ENCODE results near the gene TNRC18. TPM values are rescaled to one million over a fixed set of nuclear protein-coding genes. Genes with fewer than 3 reads are reported as not detected.

The TNRC18 gene
- total and polyA plus RNA-seq, 4 donors, result 33.4 to 117 (median 84.1) TPM

DNA sequence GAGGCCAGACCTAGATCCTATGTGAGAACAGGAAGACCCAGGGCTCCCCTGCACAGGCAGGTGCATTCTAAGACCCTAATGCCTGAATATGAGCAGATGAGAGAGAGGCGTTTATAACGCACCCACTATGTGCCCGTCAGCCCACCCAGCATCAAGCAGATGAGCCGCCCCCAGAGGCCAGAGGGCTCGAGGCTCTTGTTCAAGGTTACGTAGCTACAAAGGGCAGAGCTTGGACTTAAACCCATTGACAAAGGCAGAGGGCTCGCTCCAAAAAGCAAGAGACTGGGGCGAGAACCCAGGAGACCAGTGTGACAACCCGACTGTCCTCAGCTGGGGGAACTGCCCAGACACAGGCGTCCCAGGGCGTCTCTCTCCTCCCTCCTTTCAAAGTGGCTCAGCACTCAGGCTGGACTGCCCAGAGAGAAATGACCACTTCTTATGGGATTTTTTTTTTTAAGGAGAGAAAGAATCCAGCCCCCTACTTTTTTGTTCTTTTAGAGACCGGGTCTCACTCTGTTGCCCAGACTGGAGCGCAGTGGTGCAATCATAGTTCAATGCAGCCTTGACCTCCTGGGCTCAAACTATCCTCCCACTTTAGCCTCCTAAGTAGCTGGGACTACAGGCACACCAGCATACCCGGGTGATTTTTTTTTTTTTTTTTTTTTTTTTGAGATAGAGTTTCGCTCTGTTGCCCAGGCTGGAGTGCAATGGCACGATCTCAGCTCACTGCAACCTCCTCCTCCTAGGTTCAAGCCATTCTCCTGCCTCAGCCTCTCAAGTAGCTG, 40.1 kb downstream of the TNRC18 start:
- TF ChIP-seq CTCF (IDR thresholded peaks at IDR 0.05; ENCODE audit: control extremely low read depth, extremely low read depth), result no peak
- WGBS, 2 donors, result 73% methylated on average over 16 of the region's 16 CpGs
- H3K4me1 ChIP-seq (ENCODE audit: control insufficient read depth in 5 of 5, insufficient read depth in 5 of 5, low read length in 5 of 5), result peaks cover 0 to 25% (median 8%) of the 10 kb centered on the region in 5 donors

GRCh38 chr7:5382281-5382892, 41.2 kb downstream of the TNRC18 start:
- peak overlapping the region in 1 of 2 donors; percentile 42 for H3K27ac ChIP-seq (ENCODE audit: low read depth in 1 of 2, low read length in 1 of 2)
- TF ChIP-seq CTCF (IDR thresholded peaks at IDR 0.05; ENCODE audit: control extremely low read depth, extremely low read depth), result no peak
- peaks cover 0 to 25% (median 8%) of the 10 kb centered on the region in 5 donors for H3K4me1 ChIP-seq (ENCODE audit: control insufficient read depth in 5 of 5, insufficient read depth in 5 of 5, low read length in 5 of 5)
- peaks cover 2 to 26% (median 10%) of the 10 kb centered on the region in 4 donors for H3K36me3 ChIP-seq (ENCODE audit: control insufficient read depth in 4 of 4, insufficient read depth in 4 of 4, low read length in 4 of 4)
- no peaks in the 10 kb centered on the region for H3K27me3 ChIP-seq (ENCODE audit: control insufficient read depth in 3 of 3, insufficient read depth in 3 of 3, low read length in 2 of 3)
- no peak overlapping the region for H3K9ac ChIP-seq (ENCODE audit: insufficient read depth in 1 of 2, low read length in 2 of 2)
- no peak for ATAC-seq (ENCODE audit: insufficient read depth, low FRiP score)
- no peaks in the 10 kb centered on the region for H3K9me3 ChIP-seq (ENCODE audit: control insufficient read depth in 4 of 4, insufficient read depth in 3 of 4, low read length in 3 of 4)
- no peak overlapping the region for H3K4me3 ChIP-seq
- DNase-seq, result peak; percentile 85 to 87 (median 86)
- WGBS, 2 donors, result 61% methylated on average over 20 of the region's 20 CpGs

More for the DNA sequence above, 40.1 kb downstream of the TNRC18 start:
- Histone ChIP-seq H3K9me3 (ENCODE audit: control insufficient read depth in 4 of 4, insufficient read depth in 3 of 4, low read length in 3 of 4) (no peaks in the 10 kb centered on the region), H3K9ac (ENCODE audit: insufficient read depth in 1 of 2, low read length in 2 of 2) (no peak overlapping the region), H3K27ac (ENCODE audit: low read depth in 1 of 2, low read length in 1 of 2) (no peak overlapping the region), H3K36me3 (ENCODE audit: control insufficient read depth in 4 of 4, insufficient read depth in 4 of 4, low read length in 4 of 4) (peaks cover 9 to 30% (median 13%) of the 10 kb centered on the region in 4 donors), H3K27me3 (ENCODE audit: control insufficient read depth in 3 of 3, insufficient read depth in 3 of 3, low read length in 2 of 3) (no peaks in the 10 kb centered on the region), H3K4me3 (no peak overlapping the region)
- no peak for DNase-seq
- no peak for ATAC-seq (ENCODE audit: insufficient read depth, low FRiP score)

- no peak overlapping the region for H3K4me3 ChIP-seq
- DNase-seq, result no peak
- peaks cover 0 to 33% (median 8%) of the 10 kb centered on the region in 4 donors for H3K36me3 ChIP-seq (ENCODE audit: control insufficient read depth in 4 of 4, insufficient read depth in 4 of 4, low read length in 4 of 4)
- H3K27me3 ChIP-seq (ENCODE audit: control insufficient read depth in 3 of 3, insufficient read depth in 3 of 3, low read length in 2 of 3), result no peaks in the 10 kb centered on the region
- H3K27ac ChIP-seq (ENCODE audit: low read depth in 1 of 2, low read length in 1 of 2), result no peak overlapping the region
- H3K9ac ChIP-seq (ENCODE audit: insufficient read depth in 1 of 2, low read length in 2 of 2), result no peak overlapping the region
- peaks cover 0 to 25% (median 8%) of the 10 kb centered on the region in 5 donors for H3K4me1 ChIP-seq (ENCODE audit: control insufficient read depth in 5 of 5, insufficient read depth in 5 of 5, low read length in 5 of 5)
- TF ChIP-seq CTCF (IDR thresholded peaks at IDR 0.05; ENCODE audit: control extremely low read depth, extremely low read depth), result no peak
- 74 to 78% methylated on average over 11 of the region's 11 CpGs for WGBS, 2 donors
- no peak for ATAC-seq (ENCODE audit: insufficient read depth, low FRiP score)
- H3K9me3 ChIP-seq (ENCODE audit: control insufficient read depth in 4 of 4, insufficient read depth in 3 of 4, low read length in 3 of 4), result no peaks in the 10 kb centered on the region
These were observed 42.4 kb downstream of the TNRC18 start for GRCh38 chr7:5381071-5381772.

Measured in lung (tissue), 12 donors.